Measurements from ENCODE around the gene SNRPB.

- TF ChIP-seq CTCF (IDR thresholded peaks at IDR 0.05) (no peak), POLR2A (IDR thresholded peaks at IDR 0.05) (no peak)
These were observed 38.8 kb upstream of the SNRPB start for GRCh38 chr20:2509468-2509781.
